Gastrocnemius medialis (tissue), 4 donors: Measurements from ENCODE around the gene MTURN.

Source experiments
- CTCF ChIP-seq, 5 experiments: fragments of 450-650 bp in 3 of 5; fragments of 200-600 bp in 2 of 5; sonication (generic) in 2 of 5; IDR thresholded peaks in 4 of 5; conservative IDR thresholded peaks in 1 of 5; 1 replicate in 4 of 5; 2 replicates in 1 of 5; pipeline ENCODE4 v1.5.1; 2016 to 2019; ENCODE audit warnings: antibody characterized with exemption in 5 of 5, mild to moderate bottlenecking in 3 of 5, moderate library complexity in 3 of 5
- POLR2A ChIP-seq, 2 donors: fragments of 450-650 bp; IDR thresholded peaks; one replicate each; pipeline ENCODE4 v1.6.1; 2017; ENCODE audit warnings: antibody characterized with exemption in 2 of 2, mild to moderate bottlenecking in 2 of 2, moderate library complexity in 2 of 2

DNA sequence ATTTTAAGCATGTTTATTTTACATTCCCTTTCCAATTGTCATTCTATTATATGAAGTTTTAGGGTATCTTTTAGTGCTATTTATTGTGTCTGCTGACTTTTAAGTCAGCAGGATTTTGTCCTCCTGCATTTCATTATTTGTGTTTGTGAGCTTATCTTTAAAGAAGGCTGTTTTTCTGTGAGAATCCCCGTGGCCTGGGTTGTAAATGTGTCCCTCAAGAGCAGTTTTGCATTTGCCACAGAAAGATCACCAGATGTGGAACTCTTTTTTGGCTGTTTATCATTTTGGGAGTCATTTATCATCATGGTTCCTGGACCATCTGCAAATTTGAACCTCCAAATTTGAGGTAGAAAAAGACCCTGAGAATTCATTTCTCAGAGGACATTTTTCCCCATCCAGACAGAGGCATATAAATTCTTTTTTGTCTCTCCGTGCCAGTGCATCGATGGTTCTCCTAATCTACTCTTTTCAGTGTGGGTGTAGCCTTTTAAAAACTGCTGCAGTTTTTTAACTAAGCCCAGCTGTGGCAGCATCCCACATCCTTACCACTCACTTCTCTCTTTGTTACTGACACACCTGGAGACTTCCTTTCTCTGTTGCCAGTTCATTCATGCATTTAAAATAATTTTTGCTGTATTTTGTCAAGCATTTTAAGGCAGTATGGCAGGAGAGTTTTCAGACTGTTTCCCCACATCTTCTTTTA, 20.1 kb upstream of the MTURN start:
- no peak for TF ChIP-seq CTCF (IDR thresholded peaks at IDR 0.05 in 4 of 5, conservative IDR thresholded peaks at IDR 0.05 in 1 of 5)
- no peak for TF ChIP-seq POLR2A (IDR thresholded peaks at IDR 0.05)
